Measurements from ENCODE around the gene NGB.

NGB gene

GRCh38 chr14:77267937-77268699 lies 2.9 kb downstream of the NGB start:
- Histone ChIP-seq H3K27me3 (replicated peaks; ENCODE audit: control insufficient read depth, insufficient read depth, low read length) (no peaks in the 10 kb centered on the region; the same call in none of the 2 replicates), H3K4me3 (replicated peaks; ENCODE audit: low read depth, low read length) (no peak overlapping the region), H3K36me3 (ENCODE audit: control insufficient read depth, insufficient read depth, low read length) (no peaks in the 10 kb centered on the region)
- DNase-seq (ENCODE audit: extremely low read depth, insufficient read length), result no peak
- TF ChIP-seq CTCF (IDR thresholded peaks at IDR 0.05; ENCODE audit: insufficient read depth, low read length, poor library complexity, severe bottlenecking), result no peak

GRCh38 chr14:77266336-77266735 lies 4.7 kb downstream of the NGB start:
- TF ChIP-seq CTCF (IDR thresholded peaks at IDR 0.05; ENCODE audit: insufficient read depth, low read length, poor library complexity, severe bottlenecking), result no peak
- Histone ChIP-seq H3K27me3 (replicated peaks; ENCODE audit: control insufficient read depth, insufficient read depth, low read length) (no peaks in the 10 kb centered on the region; the same call in none of the 2 replicates), H3K4me3 (replicated peaks; ENCODE audit: low read depth, low read length) (no peak overlapping the region), H3K36me3 (ENCODE audit: control insufficient read depth, insufficient read depth, low read length) (no peaks in the 10 kb centered on the region)
- no peak for DNase-seq (ENCODE audit: extremely low read depth, insufficient read length)

GRCh38 chr14:77265561-77266335 lies 5.3 kb downstream of the NGB start:
- no peak for TF ChIP-seq CTCF (IDR thresholded peaks at IDR 0.05; ENCODE audit: insufficient read depth, low read length, poor library complexity, severe bottlenecking)
- H3K27me3 ChIP-seq (replicated peaks; ENCODE audit: control insufficient read depth, insufficient read depth, low read length), result no peaks in the 10 kb centered on the region; the same call in none of the 2 replicates
- no peaks in the 10 kb centered on the region for H3K36me3 ChIP-seq (ENCODE audit: control insufficient read depth, insufficient read depth, low read length)
- no peak for DNase-seq (ENCODE audit: extremely low read depth, insufficient read length)
- no peak overlapping the region for H3K4me3 ChIP-seq (replicated peaks; ENCODE audit: low read depth, low read length)

GRCh38 chr14:77265187-77265515 lies 5.9 kb downstream of the NGB start:
- Histone ChIP-seq H3K27me3 (replicated peaks; ENCODE audit: control insufficient read depth, insufficient read depth, low read length) (no peaks in the 10 kb centered on the region; the same call in none of the 2 replicates), H3K36me3 (ENCODE audit: control insufficient read depth, insufficient read depth, low read length) (no peaks in the 10 kb centered on the region), H3K4me3 (replicated peaks; ENCODE audit: low read depth, low read length) (no peak overlapping the region)
- DNase-seq (ENCODE audit: extremely low read depth, insufficient read length), result no peak
- no peak for TF ChIP-seq CTCF (IDR thresholded peaks at IDR 0.05; ENCODE audit: insufficient read depth, low read length, poor library complexity, severe bottlenecking)

- TF ChIP-seq CTCF (IDR thresholded peaks at IDR 0.05; ENCODE audit: insufficient read depth, low read length, poor library complexity, severe bottlenecking), result no peak
- DNase-seq (ENCODE audit: extremely low read depth, insufficient read length), result no peak
- H3K27me3 ChIP-seq (replicated peaks; ENCODE audit: control insufficient read depth, insufficient read depth, low read length), result no peaks in the 10 kb centered on the region; the same call in none of the 2 replicates
Measured at GRCh38 chr14:77264466-77265186, 6.4 kb downstream of the NGB start.

More at GRCh38 chr14:77264466-77265186, 6.4 kb downstream of the NGB start:
- H3K4me3 ChIP-seq (replicated peaks; ENCODE audit: low read depth, low read length), result no peak overlapping the region
- H3K36me3 ChIP-seq (ENCODE audit: control insufficient read depth, insufficient read depth, low read length), result no peaks in the 10 kb centered on the region

Measured in GM06990 (cell line).